MM.1S (cell line): ENCODE measurements around the gene SYTL5.

Source experiments
- EZH2 ChIP-seq: fragments of 300-600 bp; sonication (generic); optimal IDR thresholded peaks from 2 replicates; pipeline ENCODE3; 2017; ENCODE audit warnings: low read depth, mild to moderate bottlenecking, antibody characterized with exemption, low read length, mixed read lengths
- TF ChIP-seq, protein P1 (sequence below): fragments of 300-600 bp; sonication (generic); IDR thresholded peaks from 2 replicates; pipeline ENCODE4 v1.5.1; 2016; ENCODE audit warnings: antibody characterized with exemption, low read length, mixed read lengths

DNA sequence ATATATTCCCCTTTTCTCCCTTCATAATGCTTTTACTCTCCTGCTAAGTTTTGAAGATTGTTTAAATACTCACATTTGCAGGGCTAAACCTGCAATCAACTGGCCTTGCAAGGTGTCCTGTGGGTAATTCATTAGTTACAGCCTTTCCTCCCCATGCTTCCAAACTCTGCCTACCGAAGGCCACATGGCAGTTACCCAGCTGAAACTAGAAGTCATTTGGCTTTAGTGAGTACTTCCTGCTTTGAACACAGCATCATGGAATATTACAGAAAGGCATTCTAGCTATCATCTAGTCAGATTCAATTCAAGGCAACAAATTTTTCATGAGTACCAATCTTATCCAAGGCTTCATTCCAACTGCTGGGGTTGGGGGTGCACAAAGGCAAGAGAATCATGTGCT is 158.7 kb downstream of the SYTL5 start:
- TF ChIP-seq EZH2: no peak
- TF ChIP-seq, protein P1, sequence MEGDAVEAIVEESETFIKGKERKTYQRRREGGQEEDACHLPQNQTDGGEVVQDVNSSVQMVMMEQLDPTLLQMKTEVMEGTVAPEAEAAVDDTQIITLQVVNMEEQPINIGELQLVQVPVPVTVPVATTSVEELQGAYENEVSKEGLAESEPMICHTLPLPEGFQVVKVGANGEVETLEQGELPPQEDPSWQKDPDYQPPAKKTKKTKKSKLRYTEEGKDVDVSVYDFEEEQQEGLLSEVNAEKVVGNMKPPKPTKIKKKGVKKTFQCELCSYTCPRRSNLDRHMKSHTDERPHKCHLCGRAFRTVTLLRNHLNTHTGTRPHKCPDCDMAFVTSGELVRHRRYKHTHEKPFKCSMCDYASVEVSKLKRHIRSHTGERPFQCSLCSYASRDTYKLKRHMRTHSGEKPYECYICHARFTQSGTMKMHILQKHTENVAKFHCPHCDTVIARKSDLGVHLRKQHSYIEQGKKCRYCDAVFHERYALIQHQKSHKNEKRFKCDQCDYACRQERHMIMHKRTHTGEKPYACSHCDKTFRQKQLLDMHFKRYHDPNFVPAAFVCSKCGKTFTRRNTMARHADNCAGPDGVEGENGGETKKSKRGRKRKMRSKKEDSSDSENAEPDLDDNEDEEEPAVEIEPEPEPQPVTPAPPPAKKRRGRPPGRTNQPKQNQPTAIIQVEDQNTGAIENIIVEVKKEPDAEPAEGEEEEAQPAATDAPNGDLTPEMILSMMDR: no peak
